ENCODE measurements around the gene SLC38A3. TPM values are rescaled to one million over a fixed set of nuclear protein-coding genes. Genes with fewer than 3 reads are reported as not detected.
A peak's percentile ranks its signal among the peaks of the same experiment; 100 is the strongest.

Gene SLC38A3
- total RNA-seq, 2 donors from 2014 or later, result 2.4 to 7.9 TPM

- DNase-seq (ENCODE audit: low spot score), result no peak
- Histone ChIP-seq H3K9me3 (no peaks in the 10 kb centered on the region), H3K4me1 (peaks cover 0 to 76% of the 10 kb centered on the region in 2 donors)
These were observed 52.2 kb downstream of the SLC38A3 start for GRCh38 chr3:50256978-50257890.

GRCh38 chr3:50258029-50258680, 53.1 kb downstream of the SLC38A3 start:
- TF ChIP-seq CTCF (IDR thresholded peaks at IDR 0.05), result no peak
- H3K4me3 ChIP-seq, result no peak overlapping the region
- peak overlapping the region; percentile 95 to 99 for H3K27ac ChIP-seq
- H3K9me3 ChIP-seq, result no peaks in the 10 kb centered on the region
- H3K27me3 ChIP-seq, result no peaks in the 10 kb centered on the region
- peaks cover 47% of the 10 kb centered on the region for H3K36me3 ChIP-seq
- no peak for DNase-seq (ENCODE audit: low spot score)
- H3K4me1 ChIP-seq, result peaks cover 0 to 67% of the 10 kb centered on the region in 2 donors

More at GRCh38 chr3:50256978-50257890, 52.2 kb downstream of the SLC38A3 start:
- TF ChIP-seq CTCF (IDR thresholded peaks at IDR 0.05), result peak in 1 of 2 donors; percentile 44
- no peaks in the 10 kb centered on the region for H3K27me3 ChIP-seq
- H3K4me3 ChIP-seq, result no peak overlapping the region
- peaks cover 56% of the 10 kb centered on the region for H3K36me3 ChIP-seq
- H3K27ac ChIP-seq, result peak overlapping the region; percentile 88 to 95

- Histone ChIP-seq H3K9me3 (no peaks in the 10 kb centered on the region), H3K4me3 (no peak overlapping the region), H3K27me3 (no peaks in the 10 kb centered on the region), H3K4me1 (peaks cover 0 to 61% of the 10 kb centered on the region in 2 donors), H3K36me3 (peaks cover 41% of the 10 kb centered on the region), H3K27ac (peak overlapping the region; percentile 95 to 99)
- DNase-seq (ENCODE audit: low spot score), result no peak
- TF ChIP-seq CTCF (IDR thresholded peaks at IDR 0.05), result no peak
These were observed 53.9 kb downstream of the SLC38A3 start for GRCh38 chr3:50258979-50259378.

GRCh38 chr3:50259432-50260026, 54.5 kb downstream of the SLC38A3 start:
- peak overlapping the region in 1 of 2 donors; percentile 57 for H3K4me3 ChIP-seq
- no peaks in the 10 kb centered on the region for H3K9me3 ChIP-seq
- peak overlapping the region; percentile 95 to 99 for H3K27ac ChIP-seq
- peaks cover 0 to 61% of the 10 kb centered on the region in 2 donors for H3K4me1 ChIP-seq
- peaks cover 39% of the 10 kb centered on the region for H3K36me3 ChIP-seq
- no peak for TF ChIP-seq CTCF (IDR thresholded peaks at IDR 0.05)
- no peak for DNase-seq (ENCODE audit: low spot score)
- no peaks in the 10 kb centered on the region for H3K27me3 ChIP-seq

- Histone ChIP-seq H3K9me3 (no peaks in the 10 kb centered on the region), H3K36me3 (peaks cover 36% of the 10 kb centered on the region), H3K4me1 (peaks cover 0 to 61% of the 10 kb centered on the region in 2 donors), H3K4me3 (peak overlapping the region; percentile 57 to 58), H3K27me3 (no peaks in the 10 kb centered on the region), H3K27ac (peak overlapping the region; percentile 95 to 99)
- DNase-seq (ENCODE audit: low spot score), result peak; percentile 95
- TF ChIP-seq CTCF (IDR thresholded peaks at IDR 0.05), result peak; percentile 99 to 100
These were observed 55.2 kb downstream of the SLC38A3 start for GRCh38 chr3:50260027-50260941.
